Bronchial epithelial cell (primary cell): ENCODE data around the gene PRAME. TPM values are rescaled to one million over a fixed set of nuclear protein-coding genes. Genes with fewer than 3 reads are reported as not detected.

Experiments
- DNase-seq: peaks from one replicate; pipeline ENCODE4 v3.0.0-alpha.2; 2010; ENCODE audit warnings: low read depth
- FAIRE-seq: peaks from 2 replicates; lab custom pipeline; 2011; peaks lifted over from hg19 to GRCh38; lab: Jason Lieb, UNC
- H3K27me3 ChIP-seq: 2 replicates; pipeline ENCODE4 v1.5.1; 2011; ENCODE audit warnings: low read length; ENCODE audit not compliant: control insufficient read depth, insufficient read depth
- H3K36me3 ChIP-seq: 2 replicates; pipeline ENCODE4 v1.5.1; 2011; ENCODE audit warnings: low read length; ENCODE audit not compliant: control insufficient read depth, insufficient read depth
- H3K4me3 ChIP-seq: 2 replicates; pipeline ENCODE4 v1.5.1; 2011; ENCODE audit warnings: mild to moderate bottlenecking, low read depth, low read length, control low read depth
- total RNA-seq: library from RNA; depleted of rRNA; stranded (reverse); fragments of >200 nt; gene quantifications from 2 replicates; pipeline ENCODE4 v1.2.1, GENCODE V29; 2014
- TF ChIP-seq, protein P1 (sequence below): IDR thresholded peaks from 2 replicates; pipeline ENCODE4 v1.5.1; 2011; ENCODE audit warnings: mild to moderate bottlenecking, moderate library complexity, low read length, control low read depth, inconsistent platforms; ENCODE audit not compliant: insufficient read depth, severe bottlenecking

Gene PRAME
- total RNA-seq, 1 donor from 2014 or later = not detected

DNA sequence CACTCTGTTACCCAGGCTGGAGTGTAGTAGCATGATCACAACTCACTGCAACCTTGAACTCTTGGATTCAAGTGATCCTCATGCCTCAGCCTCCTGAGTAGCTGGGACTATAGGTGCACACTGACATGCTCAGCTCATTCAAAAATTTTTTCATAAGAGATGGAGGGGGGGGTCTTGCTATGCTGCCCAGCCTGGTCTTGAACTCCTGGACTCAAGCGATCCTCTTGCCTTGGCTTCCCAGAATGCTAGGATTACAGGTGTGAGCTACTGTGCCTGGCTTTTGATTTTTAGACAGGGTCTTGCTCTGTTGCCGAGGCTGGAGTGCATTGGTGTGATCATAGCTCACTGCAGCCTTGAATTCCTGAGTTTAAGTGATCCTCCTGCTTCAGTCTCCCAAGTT lies 14.0 kb downstream of the PRAME start:
- TF ChIP-seq, protein P1, sequence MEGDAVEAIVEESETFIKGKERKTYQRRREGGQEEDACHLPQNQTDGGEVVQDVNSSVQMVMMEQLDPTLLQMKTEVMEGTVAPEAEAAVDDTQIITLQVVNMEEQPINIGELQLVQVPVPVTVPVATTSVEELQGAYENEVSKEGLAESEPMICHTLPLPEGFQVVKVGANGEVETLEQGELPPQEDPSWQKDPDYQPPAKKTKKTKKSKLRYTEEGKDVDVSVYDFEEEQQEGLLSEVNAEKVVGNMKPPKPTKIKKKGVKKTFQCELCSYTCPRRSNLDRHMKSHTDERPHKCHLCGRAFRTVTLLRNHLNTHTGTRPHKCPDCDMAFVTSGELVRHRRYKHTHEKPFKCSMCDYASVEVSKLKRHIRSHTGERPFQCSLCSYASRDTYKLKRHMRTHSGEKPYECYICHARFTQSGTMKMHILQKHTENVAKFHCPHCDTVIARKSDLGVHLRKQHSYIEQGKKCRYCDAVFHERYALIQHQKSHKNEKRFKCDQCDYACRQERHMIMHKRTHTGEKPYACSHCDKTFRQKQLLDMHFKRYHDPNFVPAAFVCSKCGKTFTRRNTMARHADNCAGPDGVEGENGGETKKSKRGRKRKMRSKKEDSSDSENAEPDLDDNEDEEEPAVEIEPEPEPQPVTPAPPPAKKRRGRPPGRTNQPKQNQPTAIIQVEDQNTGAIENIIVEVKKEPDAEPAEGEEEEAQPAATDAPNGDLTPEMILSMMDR = no peak
- Histone ChIP-seq H3K27me3 (no peaks in the 10 kb centered on the region), H3K36me3 (no peaks in the 10 kb centered on the region), H3K4me3 (no peak overlapping the region)
- FAIRE-seq = no peak
- DNase-seq = no peak

DNA sequence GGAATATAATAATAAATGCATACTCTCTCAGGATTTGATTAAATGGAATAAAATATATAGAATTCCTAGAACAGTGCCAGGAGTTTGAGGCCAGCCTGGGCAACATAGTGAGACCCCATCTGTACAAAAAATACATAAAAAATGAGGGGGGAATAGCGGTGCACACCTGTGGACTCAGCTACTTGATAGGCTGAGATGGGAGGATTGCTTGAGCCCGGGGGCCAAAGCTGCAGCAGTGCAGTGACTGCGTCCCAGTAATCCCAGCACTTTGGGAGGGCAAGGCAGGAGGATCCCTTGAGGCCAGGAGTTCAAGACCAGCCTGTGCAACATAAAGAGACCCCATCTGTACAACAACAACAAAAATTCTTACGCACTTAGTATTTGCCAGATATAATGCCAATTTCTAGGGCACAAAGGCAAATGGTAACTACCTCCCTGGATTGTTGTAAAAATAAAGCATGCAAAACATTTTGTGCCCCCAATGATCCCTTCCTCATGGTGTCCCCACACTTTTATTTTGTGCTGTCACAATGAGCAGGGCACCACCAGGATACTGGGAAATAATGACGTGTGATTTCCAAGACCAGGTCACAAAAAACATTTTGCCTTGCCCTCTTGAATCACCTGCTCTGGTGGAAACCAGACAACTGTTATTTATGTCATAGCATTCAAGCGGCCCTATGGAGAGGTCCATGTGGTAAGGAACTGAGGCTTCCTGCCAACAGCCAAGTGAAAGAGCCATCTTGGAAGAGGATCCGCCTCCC lies 20.7 kb downstream of the PRAME start:
- Histone ChIP-seq H3K27me3 (no peaks in the 10 kb centered on the region), H3K36me3 (no peaks in the 10 kb centered on the region), H3K4me3 (no peak overlapping the region)
- FAIRE-seq (no peak), DNase-seq (no peak)
- TF ChIP-seq, protein P1 = no peak

DNA sequence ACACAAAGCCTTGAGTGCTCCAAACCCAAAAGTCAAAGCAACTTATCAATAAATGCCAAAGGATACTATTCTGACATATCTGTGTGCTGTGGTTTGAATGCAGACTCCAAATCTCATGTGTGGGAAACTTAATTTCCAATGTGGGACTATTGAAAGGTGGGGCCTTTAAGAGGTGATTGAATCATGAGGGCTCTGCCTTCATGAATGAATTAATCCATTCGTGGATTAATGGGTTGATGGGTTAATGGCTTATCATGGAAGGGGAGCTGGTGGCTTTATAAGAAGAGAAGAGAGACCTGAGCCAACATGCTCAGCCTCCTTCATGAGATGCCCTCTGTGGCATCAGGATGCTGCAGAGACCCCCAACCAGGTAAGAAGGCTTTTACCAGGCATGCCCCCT lies 22.1 kb downstream of the PRAME start:
- FAIRE-seq (no peak), DNase-seq (no peak)
- Histone ChIP-seq H3K27me3 (no peaks in the 10 kb centered on the region), H3K4me3 (no peak overlapping the region), H3K36me3 (no peaks in the 10 kb centered on the region)
- TF ChIP-seq, protein P1 = no peak

DNA sequence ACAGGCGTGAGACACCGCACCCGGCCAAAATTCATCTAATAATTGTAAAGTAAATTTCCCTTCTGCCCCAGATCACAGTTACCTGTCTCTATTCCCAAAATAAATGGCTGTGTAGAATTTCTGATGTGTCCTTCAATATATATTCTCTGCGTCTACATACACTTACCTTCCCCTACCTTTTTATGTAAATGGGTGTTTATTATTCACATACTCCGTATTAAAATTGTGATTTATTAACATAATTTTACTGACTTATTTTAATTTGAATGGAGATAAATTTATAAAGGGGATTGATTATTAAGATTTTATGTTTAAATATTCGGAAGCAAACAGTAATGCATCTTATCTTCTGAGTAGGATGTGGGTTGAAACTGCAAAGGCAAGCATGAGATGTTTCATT lies 22.6 kb downstream of the PRAME start:
- no peaks in the 10 kb centered on the region for H3K27me3 ChIP-seq
- no peak overlapping the region for H3K4me3 ChIP-seq
- no peaks in the 10 kb centered on the region for H3K36me3 ChIP-seq
- TF ChIP-seq, protein P1 = no peak
- FAIRE-seq (no peak), DNase-seq (no peak)

DNA sequence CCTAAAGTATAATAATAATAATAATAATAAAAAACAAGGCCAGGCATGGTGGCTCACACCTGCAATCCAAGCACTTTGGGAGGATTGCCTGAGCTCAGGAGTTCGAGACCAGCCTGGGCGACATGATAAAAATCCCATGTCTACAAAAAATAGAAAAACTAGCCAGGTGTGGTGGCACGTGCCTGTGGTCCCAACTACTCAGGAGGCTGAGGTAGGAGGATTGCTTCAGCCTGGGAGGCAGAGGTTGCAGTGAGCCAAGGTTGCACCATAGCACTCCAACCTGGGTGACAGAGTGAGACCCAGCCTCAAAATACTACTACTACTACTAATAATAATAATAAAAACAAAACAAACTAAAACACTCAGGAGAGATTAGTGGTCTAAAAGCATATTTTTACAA lies 23.4 kb downstream of the PRAME start:
- Histone ChIP-seq H3K27me3 (no peaks in the 10 kb centered on the region), H3K36me3 (no peaks in the 10 kb centered on the region), H3K4me3 (no peak overlapping the region)
- TF ChIP-seq, protein P1 = no peak
- FAIRE-seq = no peak
- DNase-seq = no peak
